Adrenal gland (tissue), 12 donors: ENCODE results near the gene NOL12. TPM values are rescaled to one million over a fixed set of nuclear protein-coding genes. Genes with fewer than 3 reads are reported as not detected.
"Not testable (repeated sequence)": the region's sequence is repeated elsewhere in the genome, so short reads cannot be mapped to it uniquely, and the experiment has no call there.

Experiments
- DNase-seq, 7 donors: peaks; one replicate each; pipeline ENCODE4 v3.0.0-alpha.2; 2019 to 2020
- H3K27ac ChIP-seq, 5 donors: fragments of 200-600 bp; sonication (generic) in 4 of 5; 1 replicate in 3 of 5; 2 replicates in 2 of 5; pipeline versions ENCODE4 v1.5.1 to v1.8.0; 2016 to 2020; ENCODE audit warnings: mild to moderate bottlenecking in 1 of 5
- H3K27me3 ChIP-seq: fragments of 200-600 bp; 2 replicates; pipeline ENCODE4 v1.8.0; 2021
- H3K36me3 ChIP-seq, 2 donors: fragments of 200-600 bp; replicated peaks in 1 of 2; 1 replicate in 1 of 2; 2 replicates in 1 of 2; pipeline versions ENCODE4 v1.5.1 to v1.8.0; 2018 to 2022
- H3K4me1 ChIP-seq, 2 donors: fragments of 200-600 bp; replicated peaks in 1 of 2; 1 replicate in 1 of 2; 2 replicates in 1 of 2; pipeline versions ENCODE4 v1.5.1 to v1.8.0; 2018 to 2021
- H3K4me3 ChIP-seq, 4 donors: fragments of 200-600 bp; sonication (generic) in 3 of 4; one replicate each; pipeline ENCODE4 v1.5.1; 2016 to 2018
- H3K9me3 ChIP-seq, 3 donors: fragments of 200-600 bp; sonication (generic) in 1 of 3; replicated peaks in 1 of 3; 1 replicate in 2 of 3; 2 replicates in 1 of 3; pipeline versions ENCODE4 v1.5.1 to v1.8.0; 2016 to 2021
- CTCF ChIP-seq, 6 experiments: fragments of 450-650 bp in 4 of 6; fragments of 200-600 bp in 2 of 6; sonication (generic) in 1 of 6; IDR thresholded peaks; 1 replicate in 5 of 6; 2 replicates in 1 of 6; pipeline versions ENCODE4 v1.5.1 to v1.8.0; 2016 to 2021; ENCODE audit warnings: antibody characterized with exemption in 6 of 6, mild to moderate bottlenecking in 2 of 6, moderate library complexity in 1 of 6
- POLR2A ChIP-seq, 2 donors: fragments of 450-650 bp; IDR thresholded peaks; one replicate each; pipeline ENCODE4 v1.6.1; 2017; ENCODE audit warnings: antibody characterized with exemption in 2 of 2, mild to moderate bottlenecking in 2 of 2, moderate library complexity in 1 of 2
- WGBS, 4 donors: extraction: QIAGEN DNeasy Blood & Tissue Kit in 2 of 4; methylation state at CpG; one replicate each; pipeline versions ENCODE4 v1.1.5 to v1.1.7; 2013 to 2017; 5-methylcytosine and 5-hydroxymethylcytosine counted together
- intact Hi-C, 2 donors: fragments of 100-400 bp; cut with DNase I; formaldehyde crosslinking; loops; one replicate each; pipeline versions ENCODE4 v1.14.1 to v1.15.0; 2022 to 2023
- polyA plus RNA-seq, 3 donors: library from polyadenylated mRNA; stranded (reverse); fragments of 200-250 nt in 2 of 3; fragments of 350-450 nt in 1 of 3; fragmentation: Illumina TruSeq in 1 of 3; extraction: RNeasy Lipid Tissue Mini Kit (QIAGEN cat#74804) in 1 of 3; gene quantifications; one replicate each; pipeline ENCODE4 v1.2.3, GENCODE V29; 2013 to 2014
- total RNA-seq, 9 donors: library from RNA; depleted of rRNA in 4 of 9; stranded (reverse); fragments of >200 nt in 4 of 9; fragments of 120-200 nt in 1 of 9; fragmentation: NEBNext Ultra II Directional in 1 of 9; extraction: Animal tissue kit (Norgen Biotek cat#: 25700) in 1 of 9; gene quantifications; one replicate each; pipeline versions ENCODE4 v1.1.0 to v1.2.4, GENCODE V29; 2013 to 2023
- donor health status: healthy with polysubstance abuse.
- donor health status: Bipolar disorder and iron deficiency.
- donor health status: DM: yes; HTN: yes; CAD: no.
- donor health status: DM: no; HTN: no; CAD: no.
- donor health status: DM: no; HTN: no; CAD: no.
- donor health status: DM: yes; HTN: yes; CAD: no.

The NOL12 gene
- total and polyA plus RNA-seq, 12 donors = 23.2 to 90.7 (median 39.3) TPM

DNA sequence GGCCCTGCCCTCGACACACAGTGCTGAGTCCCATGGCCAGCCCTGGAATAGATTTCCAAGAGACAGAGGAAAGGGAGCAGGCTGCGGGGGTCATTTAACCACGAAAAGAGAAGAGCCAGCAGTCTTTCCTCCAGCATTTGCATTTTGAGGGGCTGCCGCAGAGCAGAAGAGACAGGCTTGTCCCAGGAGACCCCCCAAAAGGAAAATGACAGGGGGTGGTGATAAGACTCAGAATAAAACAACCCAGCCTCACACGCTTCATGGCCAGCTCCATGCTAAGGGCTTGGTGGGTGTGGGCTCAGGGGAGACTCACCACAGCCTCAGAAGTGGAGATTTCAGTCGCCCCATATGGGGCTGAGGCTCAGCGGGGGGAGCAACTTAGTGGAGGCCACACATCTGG is 27.6 kb downstream of the NOL12 start:
- TF ChIP-seq POLR2A (IDR thresholded peaks at IDR 0.05) = no peak
- TF ChIP-seq CTCF (IDR thresholded peaks at IDR 0.05) = no peak
- DNase-seq = no peak
- no peaks in the 10 kb centered on the region for H3K27me3 ChIP-seq
- H3K27ac ChIP-seq = no peak overlapping the region
- intact Hi-C loops = no loop called here
- no peak overlapping the region for H3K4me3 ChIP-seq
- no peaks in the 10 kb centered on the region for H3K9me3 ChIP-seq
- 91 to 96% (median 92%) methylated on average over 5 to 7 of the region's 7 CpGs for WGBS, 4 donors
- no peaks in the 10 kb centered on the region for H3K36me3 ChIP-seq
- no peaks in the 10 kb centered on the region for H3K4me1 ChIP-seq

DNA sequence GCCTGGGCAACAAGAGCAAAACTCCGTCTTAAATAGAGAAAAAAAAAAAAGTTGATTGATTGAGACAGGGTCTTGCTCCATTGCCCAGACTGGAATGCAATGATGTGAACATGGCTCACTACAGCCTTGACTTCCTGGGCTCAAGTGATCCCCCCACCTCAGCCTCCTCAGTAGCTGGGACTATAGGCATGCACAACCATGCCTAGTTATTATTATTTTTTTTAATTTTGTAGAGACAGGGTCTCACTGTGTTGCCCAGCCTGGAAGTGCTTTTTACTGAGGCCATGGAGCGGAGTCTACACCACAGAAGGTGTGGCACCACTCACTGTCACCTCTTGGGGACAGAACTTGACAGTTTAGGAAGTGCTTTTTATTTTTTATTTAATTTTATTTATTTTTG is 28.5 kb downstream of the NOL12 start:
- 80 to 90% (median 85%) methylated on average over 2 of the region's 2 CpGs for WGBS, 4 donors
- no peak for DNase-seq
- Histone ChIP-seq H3K4me1 (no peaks in the 10 kb centered on the region), H3K27ac (no peak overlapping the region), H3K27me3 (no peaks in the 10 kb centered on the region), H3K4me3 (no peak overlapping the region), H3K9me3 (no peaks in the 10 kb centered on the region), H3K36me3 (no peaks in the 10 kb centered on the region)
- no peak for TF ChIP-seq CTCF (IDR thresholded peaks at IDR 0.05)
- TF ChIP-seq POLR2A (IDR thresholded peaks at IDR 0.05) = no peak
- intact Hi-C loops = no loop called here

DNA sequence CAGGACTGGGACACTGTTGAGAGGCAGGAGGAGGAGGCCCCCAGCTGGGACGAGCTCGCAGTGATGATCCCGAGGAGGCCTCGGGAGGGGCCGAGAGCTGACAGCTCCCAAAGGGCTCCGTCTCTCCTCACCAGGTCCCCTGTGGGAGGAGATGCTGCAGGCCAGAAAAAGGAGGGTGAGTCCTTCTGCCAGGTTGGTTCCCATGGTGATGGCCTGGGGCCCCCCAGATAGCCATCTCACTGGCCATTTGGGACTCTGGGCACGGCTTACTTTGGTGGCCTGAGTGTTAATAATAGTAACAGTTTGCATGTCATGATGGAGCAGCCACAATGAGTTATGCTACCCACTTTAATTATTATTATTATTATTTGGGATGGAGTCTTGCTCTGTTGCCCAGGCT is 29.6 kb downstream of the NOL12 start:
- Histone ChIP-seq H3K27me3 (no peaks in the 10 kb centered on the region), H3K9me3 (no peaks in the 10 kb centered on the region), H3K4me3 (no peak overlapping the region), H3K36me3 (no peaks in the 10 kb centered on the region), H3K4me1 (no peaks in the 10 kb centered on the region), H3K27ac (no peak overlapping the region)
- 84 to 96% (median 94%) methylated on average over 7 of the region's 7 CpGs for WGBS, 4 donors
- TF ChIP-seq CTCF (IDR thresholded peaks at IDR 0.05) (no peak), POLR2A (IDR thresholded peaks at IDR 0.05) (no peak)
- intact Hi-C loops = no loop called here
- no peak for DNase-seq

DNA sequence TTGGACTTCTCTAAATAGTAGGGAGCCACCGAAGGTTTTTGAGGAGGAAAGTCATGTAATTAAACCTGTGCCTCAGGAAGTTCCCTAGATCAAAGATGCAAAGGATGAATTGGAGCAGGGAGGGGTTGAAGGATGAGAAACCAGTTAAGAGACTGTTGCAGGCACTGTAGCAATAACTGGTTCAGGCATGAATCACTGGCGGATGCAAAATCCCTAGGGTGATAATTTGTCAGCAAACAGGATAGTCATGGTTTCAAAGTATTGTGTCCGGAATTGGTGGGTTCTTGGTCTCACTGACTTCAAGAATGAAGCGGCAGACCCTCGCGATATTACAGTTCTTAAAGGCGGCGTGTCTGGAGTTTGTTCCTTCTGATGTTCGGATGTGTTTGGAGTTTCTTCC is 30.6 kb downstream of the NOL12 start:
- DNase-seq = no peak
- H3K4me1 ChIP-seq = no peaks in the 10 kb centered on the region
- no peak for TF ChIP-seq CTCF (IDR thresholded peaks at IDR 0.05)
- H3K4me3 ChIP-seq = no peak overlapping the region
- no peak overlapping the region for H3K27ac ChIP-seq
- H3K36me3 ChIP-seq = no peaks in the 10 kb centered on the region
- H3K9me3 ChIP-seq = no peaks in the 10 kb centered on the region
- H3K27me3 ChIP-seq = no peaks in the 10 kb centered on the region
- intact Hi-C loops = no loop called here
- 90 to 96% (median 92%) methylated on average over 9 of the region's 9 CpGs for WGBS, 4 donors

GRCh38 chr22:37717235-37717634 is 31.1 kb downstream of the NOL12 start:
- H3K4me3 ChIP-seq, H3K36me3 ChIP-seq, H3K27me3 ChIP-seq, H3K9me3 ChIP-seq, DNase-seq, H3K4me1 ChIP-seq, H3K27ac ChIP-seq, intact Hi-C loops: not testable (repeated sequence)
- WGBS, 4 donors = 92 to 97% (median 94%) methylated on average over 7 of the region's 7 CpGs

- H3K9me3 ChIP-seq, H3K4me1 ChIP-seq, H3K36me3 ChIP-seq, DNase-seq, H3K27me3 ChIP-seq, H3K27ac ChIP-seq, intact Hi-C loops, H3K4me3 ChIP-seq: not testable (repeated sequence)
- 89 to 100% (median 95%) methylated on average over 1 to 38 of the region's 38 CpGs for WGBS, 4 donors
These were observed 31.7 kb downstream of the NOL12 start for GRCh38 chr22:37717746-37718305.
